ENCODE results near the gene CYP2D6.
"Not testable (repeated sequence)": the region's sequence is repeated elsewhere in the genome, so short reads cannot be mapped to it uniquely, and the experiment has no call there.

Gene CYP2D6

GRCh38 chr22:42130639-42131431, at the start of gene CYP2D6:
Gene CYP2D6, minus strand, starts transcription at chr22:42130810. Its CDS starts 19 bp downstream, at chr22:42130791.
- not testable (repeated sequence) for DNase-seq (ENCODE audit: extremely low read depth in 1 of 2, low read depth in 1 of 2)

- no peak for DNase-seq (ENCODE audit: extremely low read depth in 1 of 2, low read depth in 1 of 2)
Measured at GRCh38 chr22:42179616-42180015, 49.0 kb upstream of the CYP2D6 start.

DNA sequence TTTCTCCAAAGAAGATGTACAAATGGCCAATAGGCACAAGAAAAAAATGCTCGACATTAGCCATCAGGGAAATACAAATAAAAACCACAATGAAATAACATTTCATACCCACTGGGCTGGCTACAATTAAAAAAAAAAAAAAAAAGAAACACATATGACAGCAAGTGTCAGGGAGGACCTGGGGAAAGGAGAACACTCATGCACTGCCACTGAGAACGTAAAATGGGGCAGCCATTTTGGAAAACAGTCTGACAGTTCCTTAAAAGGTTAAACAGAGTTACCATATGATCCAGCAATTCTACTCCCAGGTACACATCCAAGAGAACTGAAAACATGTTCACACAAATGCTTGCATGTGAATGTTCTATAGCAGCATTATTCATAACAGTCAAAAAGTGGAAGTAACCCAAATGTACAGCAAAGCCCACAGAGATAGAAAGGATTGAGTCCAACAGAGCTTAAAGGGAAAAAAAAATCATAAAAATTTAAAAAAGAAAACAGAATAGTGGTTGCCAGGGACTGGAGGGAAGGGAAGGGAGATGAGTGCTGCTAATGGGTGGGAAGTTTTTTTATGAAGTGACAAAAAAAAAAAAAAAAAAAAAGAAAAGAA, 48.4 kb upstream of the CYP2D6 start:
- DNase-seq (ENCODE audit: extremely low read depth in 1 of 2, low read depth in 1 of 2) = no peak

- DNase-seq (ENCODE audit: extremely low read depth in 1 of 2, low read depth in 1 of 2) = no peak
Measured at GRCh38 chr22:42177891-42178336, 47.3 kb upstream of the CYP2D6 start.

DNA sequence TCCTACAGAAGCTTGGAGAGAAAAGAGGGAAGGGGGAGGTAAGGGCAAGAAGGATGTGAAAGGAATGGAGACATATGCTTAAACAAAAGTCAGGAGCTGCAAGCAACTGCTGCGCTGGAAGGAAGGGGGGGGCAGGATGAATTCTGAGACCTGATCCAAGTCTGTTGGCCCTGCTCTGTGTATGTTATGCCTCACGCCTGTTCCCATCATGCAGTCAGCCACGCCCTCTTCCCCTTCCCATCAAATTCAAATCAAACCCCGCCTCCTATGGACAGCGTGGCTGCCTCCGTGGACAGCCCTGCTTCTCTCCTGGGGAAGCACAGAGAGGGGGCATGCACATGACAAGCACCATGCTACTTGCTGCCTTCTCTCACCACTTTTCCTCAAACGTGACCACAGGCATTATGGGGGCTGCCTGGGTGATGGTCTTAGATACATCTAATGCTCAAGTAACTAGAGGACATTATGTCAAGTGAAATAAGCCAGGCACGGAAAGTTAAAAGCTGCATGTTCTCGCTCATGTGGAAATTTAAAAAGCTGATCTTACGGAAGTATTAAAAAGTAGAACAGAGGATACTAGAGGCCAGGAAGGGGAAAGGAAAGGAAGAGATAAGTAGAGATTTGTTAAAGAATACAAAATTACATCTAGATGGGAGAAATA, 45.8 kb upstream of the CYP2D6 start:
- no peak for DNase-seq (ENCODE audit: extremely low read depth in 1 of 2, low read depth in 1 of 2)

DNA sequence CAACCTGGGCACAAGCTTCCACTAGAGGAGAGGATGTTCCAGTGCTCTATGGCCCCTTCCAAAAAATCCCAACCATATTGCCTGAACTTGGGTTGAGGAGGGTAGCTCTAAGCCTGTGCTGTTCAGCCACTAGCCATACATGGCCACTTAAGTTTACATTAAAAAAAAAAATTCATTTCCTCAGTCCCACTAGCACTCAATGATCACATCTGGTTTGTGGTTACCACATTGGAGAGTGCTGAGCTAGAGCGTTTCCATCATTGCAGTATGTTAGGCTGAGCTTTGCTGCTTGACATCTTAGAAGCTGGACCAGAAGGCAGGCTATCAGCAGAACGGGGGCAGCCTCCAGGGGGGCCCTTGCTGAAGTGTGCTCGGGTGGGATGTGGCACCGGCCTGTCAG, 43.5 kb upstream of the CYP2D6 start:
- DNase-seq (ENCODE audit: extremely low read depth in 1 of 2, low read depth in 1 of 2) = no peak

DNA sequence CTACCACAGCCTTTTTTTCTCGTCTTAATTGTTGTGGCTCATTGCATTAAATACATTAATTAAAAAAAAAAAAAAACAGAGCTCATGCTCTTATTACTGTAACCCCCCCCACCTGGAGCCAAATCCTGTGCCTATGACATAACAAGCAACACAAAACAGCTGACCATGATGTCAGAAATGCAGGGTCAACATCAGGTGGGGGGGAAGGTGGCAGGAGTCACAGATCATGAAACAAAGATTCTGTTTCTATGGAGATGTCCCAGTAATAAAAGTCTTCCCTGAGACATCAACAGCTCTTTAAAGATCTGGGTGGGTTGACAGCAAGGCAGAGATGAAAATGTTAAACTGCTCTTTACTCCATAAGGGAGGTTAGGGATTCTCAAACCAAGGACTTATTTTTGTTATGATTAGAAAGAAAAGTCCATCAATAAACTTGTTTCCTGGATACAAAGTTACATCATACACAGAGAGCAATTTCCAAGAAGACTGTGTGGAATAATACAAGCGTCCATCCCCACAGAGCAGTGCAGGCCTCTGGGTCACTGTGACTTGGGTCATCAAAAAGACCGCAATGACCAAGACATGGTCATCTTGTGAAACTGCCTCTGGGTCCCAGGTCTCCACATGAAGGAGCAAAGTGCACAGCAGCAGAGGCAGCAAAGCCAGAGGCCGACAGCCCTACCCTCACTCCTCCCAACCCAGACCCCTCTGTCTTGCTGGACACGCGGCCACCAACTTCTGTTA, 42.7 kb upstream of the CYP2D6 start:
- no peak for DNase-seq (ENCODE audit: extremely low read depth in 1 of 2, low read depth in 1 of 2)

GRCh38 chr22:42172773-42173172, 42.2 kb upstream of the CYP2D6 start:
- no peak for DNase-seq (ENCODE audit: extremely low read depth in 1 of 2, low read depth in 1 of 2)

- DNase-seq (ENCODE audit: extremely low read depth in 1 of 2, low read depth in 1 of 2) = no peak
Measured at GRCh38 chr22:42171946-42172719, 41.5 kb upstream of the CYP2D6 start.

GRCh38 chr22:42171417-42171816, 40.8 kb upstream of the CYP2D6 start:
- DNase-seq (ENCODE audit: extremely low read depth in 1 of 2, low read depth in 1 of 2) = no peak

DNA sequence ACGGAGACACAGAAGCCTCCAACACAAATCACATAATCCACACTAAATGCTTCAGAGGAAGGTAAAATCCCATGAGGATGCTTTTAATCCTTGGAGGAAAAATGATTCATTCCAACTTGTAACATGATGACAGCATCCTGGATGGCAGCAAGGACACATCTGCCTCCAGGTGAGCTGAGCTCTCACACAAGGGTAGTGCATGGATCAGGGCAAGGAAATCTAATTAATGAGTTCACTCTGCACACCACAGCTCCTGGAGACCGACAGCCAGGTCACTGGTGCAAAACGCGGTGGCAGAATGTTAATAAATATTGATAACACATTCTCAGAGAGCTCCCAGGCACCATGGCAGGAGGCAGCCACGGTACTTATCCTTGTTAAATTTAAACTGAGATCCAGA, 40.3 kb upstream of the CYP2D6 start:
- DNase-seq (ENCODE audit: extremely low read depth in 1 of 2, low read depth in 1 of 2) = no peak

DNA sequence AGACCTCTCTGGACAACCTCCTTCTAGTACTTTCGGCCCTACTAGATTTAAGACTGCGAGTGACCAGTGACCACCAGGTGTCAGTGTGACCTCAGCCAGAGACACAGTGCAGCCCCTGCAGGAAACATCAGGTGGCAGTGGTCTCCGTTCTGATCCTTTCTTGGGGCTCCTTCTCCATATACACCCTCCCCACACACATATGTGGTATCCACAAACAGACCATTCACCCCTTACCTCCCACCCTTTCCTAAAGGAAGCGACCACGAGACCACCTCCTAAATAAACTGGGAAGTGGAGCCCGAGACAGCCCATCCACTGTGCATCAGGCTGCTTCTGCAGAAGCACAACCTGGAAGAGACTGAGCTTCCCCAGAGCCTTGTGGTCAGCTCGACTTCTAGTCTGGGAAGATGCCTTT, 38.5 kb upstream of the CYP2D6 start:
- DNase-seq (ENCODE audit: extremely low read depth in 1 of 2, low read depth in 1 of 2) = peak in 1 of 2 donors; percentile 44

DNA sequence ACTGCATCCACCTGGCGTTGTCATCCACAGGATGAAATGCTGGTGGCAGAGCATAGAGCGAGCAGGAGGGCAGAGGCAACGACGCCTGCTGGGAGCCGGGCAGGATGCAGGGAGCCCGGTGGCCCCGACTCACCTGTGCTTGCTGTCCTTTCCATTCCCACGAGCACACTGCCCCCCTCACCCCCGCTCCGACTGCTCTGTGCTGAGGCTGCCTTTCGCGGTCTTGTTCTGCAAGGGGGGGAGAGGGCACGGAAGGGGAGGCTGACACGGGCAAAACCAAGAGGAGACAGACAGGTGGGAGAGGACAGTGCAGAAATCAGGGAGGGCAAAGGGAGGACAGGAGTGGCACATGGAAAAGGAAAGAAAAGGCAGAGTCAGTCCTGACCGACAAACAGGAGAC, 37.9 kb upstream of the CYP2D6 start:
- no peak for DNase-seq (ENCODE audit: extremely low read depth in 1 of 2, low read depth in 1 of 2)

- DNase-seq (ENCODE audit: extremely low read depth in 1 of 2, low read depth in 1 of 2) = no peak
Measured at GRCh38 chr22:42167066-42167465, 36.5 kb upstream of the CYP2D6 start.

DNA sequence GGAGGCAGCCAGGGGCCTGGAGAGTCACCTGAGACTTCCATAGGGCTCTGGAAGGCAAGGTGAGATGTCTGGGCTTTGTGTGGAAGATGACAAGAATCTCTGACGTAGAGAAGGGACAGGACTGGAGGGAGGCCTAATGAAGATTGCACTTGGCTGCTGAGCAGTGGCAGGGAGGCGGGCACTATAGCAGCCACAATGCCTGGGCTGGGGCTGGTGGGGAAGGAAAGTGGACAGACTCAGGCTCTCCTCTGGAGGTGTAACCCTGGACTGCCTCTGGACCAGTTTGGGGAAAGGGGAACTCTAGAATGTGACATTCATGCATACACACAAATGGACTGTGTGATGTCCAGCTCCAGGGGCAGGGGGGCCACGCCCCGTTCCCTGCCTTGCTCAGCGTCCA, 34.3 kb upstream of the CYP2D6 start:
- no peak for DNase-seq (ENCODE audit: extremely low read depth in 1 of 2, low read depth in 1 of 2)

GRCh38 chr22:42163515-42163914, 32.9 kb upstream of the CYP2D6 start:
- DNase-seq (ENCODE audit: extremely low read depth in 1 of 2, low read depth in 1 of 2) = no peak

DNA sequence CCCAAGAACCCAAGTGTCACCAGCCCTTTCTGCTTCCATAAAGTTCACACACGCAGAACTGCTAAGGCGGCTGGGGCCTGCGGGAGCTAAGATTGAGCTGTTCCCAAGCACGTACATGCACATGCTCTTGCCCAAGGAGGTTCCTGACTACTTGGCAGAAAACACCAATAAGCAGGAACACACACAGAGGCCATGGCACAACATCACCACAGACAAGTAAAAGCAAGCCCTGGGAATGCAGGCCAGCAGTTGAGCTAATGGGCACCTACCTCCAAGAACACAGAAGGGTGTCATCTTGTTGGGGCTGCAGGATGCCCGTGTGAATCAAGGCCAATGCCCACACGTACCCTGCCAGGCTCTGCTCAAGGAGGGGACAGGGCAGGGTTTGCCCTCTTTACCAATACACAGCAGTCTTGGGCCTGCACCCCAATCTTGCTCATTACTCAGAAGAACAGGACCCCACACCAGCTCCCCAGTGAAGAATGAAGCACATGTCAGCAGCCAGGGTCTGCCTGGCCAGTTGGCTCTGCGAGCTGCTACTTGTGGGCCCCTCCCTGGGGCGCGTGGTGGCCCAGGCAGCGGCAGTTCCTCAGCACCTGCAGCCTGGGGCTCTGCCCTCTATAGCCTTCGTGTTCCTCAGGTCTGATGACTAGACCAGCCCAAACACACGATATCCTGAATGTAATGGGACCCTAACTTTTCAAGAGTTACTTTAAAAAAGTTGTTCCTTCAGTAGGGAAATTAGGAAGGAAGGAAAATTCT, 32.3 kb upstream of the CYP2D6 start:
- DNase-seq (ENCODE audit: extremely low read depth in 1 of 2, low read depth in 1 of 2) = no peak

DNA sequence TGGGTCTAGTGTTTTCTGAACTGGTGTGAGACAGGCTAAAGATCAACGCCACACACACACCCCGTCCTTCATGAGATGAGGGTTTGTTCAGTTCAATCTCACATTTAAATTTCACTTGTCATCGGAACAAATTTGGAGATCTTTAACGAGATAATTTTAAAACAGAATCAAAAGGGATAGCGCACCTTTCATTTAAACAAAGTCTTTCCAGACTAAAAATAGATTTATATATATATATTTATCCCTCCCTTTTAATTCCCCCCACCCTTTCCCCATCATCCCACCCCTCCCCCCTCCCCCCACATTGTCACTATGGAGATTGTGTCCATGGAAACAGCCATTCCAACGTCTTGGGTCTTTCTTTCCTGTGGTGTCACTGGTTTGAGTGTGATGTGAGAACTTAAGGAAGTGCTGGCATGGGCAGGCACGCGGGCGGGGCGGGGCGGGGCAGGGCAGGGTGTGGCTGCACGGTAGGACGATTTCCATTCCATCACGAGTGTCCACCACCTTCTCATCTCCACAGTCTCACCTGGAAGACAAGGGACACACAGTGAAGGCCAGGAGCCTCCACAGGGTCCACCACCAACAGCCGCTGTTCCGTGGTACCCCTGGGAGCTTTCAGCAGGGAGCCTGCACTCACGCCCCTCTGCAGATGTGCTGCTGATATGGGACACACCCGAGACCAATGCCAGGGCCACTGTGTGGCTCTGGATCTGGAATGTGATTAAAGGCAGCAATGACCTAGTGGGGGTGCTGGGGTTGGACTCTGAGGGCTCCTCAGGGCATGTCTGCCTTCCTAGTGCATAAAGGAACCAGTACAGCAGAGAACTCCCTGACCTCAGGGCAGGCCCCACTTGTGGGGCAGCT, 30.5 kb upstream of the CYP2D6 start:
- no peak for DNase-seq (ENCODE audit: extremely low read depth in 1 of 2, low read depth in 1 of 2)

- no peak for DNase-seq (ENCODE audit: extremely low read depth in 1 of 2, low read depth in 1 of 2)
Measured at GRCh38 chr22:42160251-42160650, 29.6 kb upstream of the CYP2D6 start.
